D341Med (cell line): Measurements from ENCODE around the gene SKOR1.

Experiments
- DNase-seq: peaks from one replicate; pipeline ENCODE4 v3.0.0; 2012; ENCODE audit warnings: low spot score

SKOR1 gene

DNA sequence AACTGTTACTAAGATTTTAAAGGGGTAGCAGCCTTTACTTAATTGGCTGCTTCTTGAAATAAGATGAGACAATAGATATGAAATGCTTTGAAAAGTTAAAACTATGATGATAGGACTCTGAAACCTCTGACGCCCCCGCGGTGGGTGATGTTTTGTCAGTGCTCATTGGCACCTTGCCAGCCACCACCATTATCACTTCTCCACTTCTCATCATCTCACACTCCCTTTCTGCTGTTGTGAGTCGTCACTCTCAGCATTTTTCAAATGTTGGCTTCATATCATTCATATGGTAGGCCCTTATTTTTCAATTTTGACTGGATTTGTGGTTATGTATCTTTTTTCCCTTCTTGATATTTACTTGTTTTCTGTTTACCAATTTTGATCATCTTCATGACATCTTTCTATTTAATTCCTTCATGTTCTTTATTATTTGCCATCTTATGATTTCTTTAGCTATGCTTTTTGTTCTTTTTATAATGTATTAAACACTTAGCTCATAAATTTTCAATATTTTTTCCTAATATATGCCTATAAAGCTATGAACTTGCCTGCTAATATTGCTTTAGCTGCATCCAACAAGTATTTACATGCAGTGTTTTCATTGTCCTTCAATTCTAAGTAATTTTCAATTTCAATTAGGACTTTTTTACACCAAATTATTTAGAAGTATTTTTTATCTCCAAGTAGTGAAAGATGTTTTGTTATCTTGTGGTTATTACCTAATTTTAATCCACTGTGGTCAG is 30.3 kb upstream of the SKOR1 start:
- DNase-seq, result no peak

- no peak for DNase-seq
Observed at GRCh38 chr15:67796196-67797127, 28.8 kb upstream of the SKOR1 start.

DNA sequence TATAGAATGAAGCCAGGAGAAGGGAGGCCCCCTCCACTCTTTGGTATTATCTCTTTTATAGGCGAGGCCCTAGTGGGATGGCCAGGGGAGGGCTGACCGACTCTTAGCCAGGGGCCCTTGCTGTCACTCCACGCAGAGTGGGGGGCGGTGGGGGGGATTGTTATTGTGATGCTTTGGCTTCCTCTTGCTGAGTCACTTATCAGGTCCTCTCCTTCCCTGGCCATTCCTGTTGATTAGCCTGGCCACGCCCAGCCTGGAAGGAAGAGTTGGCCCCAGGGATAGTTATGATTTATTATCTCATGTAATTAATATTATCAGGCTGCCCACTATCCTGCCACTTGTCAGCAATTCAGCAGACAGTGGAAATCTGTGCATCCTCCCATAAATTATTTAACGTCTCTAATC is 25.5 kb upstream of the SKOR1 start:
- DNase-seq, result no peak

DNA sequence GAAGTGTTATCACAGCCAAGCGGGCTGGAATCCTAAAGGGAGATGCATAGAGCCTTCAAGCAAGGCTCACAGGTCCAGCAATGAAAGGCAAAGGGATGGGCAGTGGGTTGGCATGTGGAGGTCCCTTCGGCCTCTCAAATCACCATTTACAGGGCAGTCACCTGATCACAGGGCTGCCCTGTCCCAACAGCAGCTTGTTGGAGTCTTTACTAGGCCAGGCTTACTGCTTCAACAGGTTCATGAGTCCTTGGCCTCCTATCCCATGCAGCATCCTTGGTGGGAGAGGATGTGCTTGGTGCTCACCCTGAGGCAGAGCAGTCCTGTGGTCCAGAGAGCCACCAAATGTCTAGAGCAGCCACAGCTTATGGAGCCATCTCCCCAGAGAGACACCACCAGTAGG is 24.2 kb upstream of the SKOR1 start:
- no peak for DNase-seq

DNA sequence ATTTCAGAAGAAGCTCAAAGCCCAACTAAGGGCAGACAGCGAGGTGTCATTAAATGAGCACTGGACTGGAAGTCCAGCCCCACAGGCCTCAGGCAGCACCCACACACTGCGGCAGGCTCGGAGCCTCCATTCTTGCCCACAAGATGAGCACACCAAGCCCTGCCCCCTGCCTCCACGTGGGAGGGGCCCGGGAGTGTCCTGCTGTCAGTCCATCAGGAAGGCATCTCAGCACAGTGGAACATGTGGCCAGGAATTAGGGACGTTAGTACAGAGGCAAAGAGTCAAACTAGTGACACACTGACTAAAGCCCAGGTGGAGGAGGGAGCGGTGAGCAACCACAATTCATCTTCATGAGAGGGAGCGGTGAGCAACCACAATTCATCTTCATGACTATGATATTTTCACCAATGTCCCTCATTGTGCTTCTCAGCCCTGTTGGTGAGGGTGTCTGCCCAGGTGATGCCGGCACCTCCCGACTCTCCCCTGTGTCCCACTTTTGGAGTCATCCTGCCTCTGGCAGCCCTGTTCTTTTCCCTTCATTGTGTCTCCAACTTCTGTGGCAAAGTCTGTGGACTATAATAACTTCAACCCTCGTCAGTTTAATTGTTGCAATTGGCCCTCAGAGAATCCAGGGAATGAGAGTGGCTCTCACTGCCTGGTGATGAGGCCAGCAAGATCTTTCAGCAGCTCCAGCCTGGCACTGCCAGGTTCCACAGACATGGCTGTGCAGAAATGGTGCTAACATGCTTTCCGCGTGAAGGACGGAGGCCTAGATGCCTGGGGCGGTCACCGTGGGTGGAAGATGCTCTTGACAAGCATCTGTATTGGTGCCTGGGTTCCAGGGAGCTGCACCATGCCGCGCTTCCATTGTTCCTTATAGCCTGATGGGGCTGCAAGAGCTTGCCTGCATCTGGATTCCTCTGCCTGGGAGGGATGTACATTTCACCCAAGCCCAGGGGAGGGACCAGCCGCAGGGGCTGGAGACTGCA is 23.1 kb upstream of the SKOR1 start:
- no peak for DNase-seq

DNA sequence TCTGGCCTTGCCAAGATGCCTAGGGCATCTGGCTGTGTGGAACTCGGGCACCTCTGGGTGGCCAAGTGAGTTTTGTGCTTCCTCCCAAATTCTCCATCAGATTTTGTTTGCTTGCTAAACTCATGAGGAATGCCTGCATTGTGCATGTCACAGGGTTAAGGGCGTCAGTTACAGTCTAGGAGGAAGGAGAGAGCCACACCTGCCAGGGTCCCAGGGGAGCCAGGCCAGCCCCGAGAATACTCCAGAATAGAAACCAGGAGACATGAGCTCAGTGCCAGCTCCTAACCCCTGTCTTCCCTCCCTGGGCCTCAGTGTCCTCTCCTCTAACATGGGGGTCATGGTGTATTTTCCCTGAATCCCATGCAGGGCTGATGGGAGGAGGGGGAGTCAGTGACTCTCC is 22.0 kb upstream of the SKOR1 start:
- no peak for DNase-seq

- no peak for DNase-seq
Observed at GRCh38 chr15:67803996-67804843, 21.1 kb upstream of the SKOR1 start.

DNA sequence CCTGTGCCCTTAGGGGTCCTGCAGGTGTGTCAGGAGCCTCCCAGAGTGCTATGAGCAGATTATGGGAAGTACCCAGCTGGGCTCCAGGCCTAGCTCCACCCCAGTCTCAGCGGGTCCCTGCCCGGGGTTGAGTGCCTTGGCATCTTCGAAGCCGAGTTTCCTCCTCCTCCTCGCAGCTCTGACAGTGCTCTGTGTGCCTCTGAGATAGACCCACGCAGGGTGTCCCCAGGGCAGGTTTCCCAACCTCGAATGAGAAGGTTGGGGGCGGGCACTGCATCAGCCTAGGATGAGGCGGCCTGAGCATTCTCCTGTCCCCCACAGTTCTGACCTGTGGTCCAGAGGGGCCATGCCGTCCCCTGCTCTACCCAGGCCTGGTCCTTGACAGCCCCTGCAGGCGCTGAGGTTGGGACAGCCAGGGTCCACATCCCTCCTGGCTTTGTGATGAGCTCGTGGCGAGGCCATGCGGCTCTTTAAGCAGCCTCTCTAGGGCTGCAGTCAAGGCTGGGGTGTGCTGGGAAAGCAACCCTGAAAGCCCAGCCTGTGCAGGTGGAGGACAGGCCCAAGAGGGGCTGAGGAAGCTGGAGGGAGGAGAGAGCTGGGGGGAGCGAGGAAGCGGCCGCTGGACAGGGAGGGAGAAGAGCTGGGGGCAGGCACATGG is 20.2 kb upstream of the SKOR1 start:
- DNase-seq, result no peak

DNA sequence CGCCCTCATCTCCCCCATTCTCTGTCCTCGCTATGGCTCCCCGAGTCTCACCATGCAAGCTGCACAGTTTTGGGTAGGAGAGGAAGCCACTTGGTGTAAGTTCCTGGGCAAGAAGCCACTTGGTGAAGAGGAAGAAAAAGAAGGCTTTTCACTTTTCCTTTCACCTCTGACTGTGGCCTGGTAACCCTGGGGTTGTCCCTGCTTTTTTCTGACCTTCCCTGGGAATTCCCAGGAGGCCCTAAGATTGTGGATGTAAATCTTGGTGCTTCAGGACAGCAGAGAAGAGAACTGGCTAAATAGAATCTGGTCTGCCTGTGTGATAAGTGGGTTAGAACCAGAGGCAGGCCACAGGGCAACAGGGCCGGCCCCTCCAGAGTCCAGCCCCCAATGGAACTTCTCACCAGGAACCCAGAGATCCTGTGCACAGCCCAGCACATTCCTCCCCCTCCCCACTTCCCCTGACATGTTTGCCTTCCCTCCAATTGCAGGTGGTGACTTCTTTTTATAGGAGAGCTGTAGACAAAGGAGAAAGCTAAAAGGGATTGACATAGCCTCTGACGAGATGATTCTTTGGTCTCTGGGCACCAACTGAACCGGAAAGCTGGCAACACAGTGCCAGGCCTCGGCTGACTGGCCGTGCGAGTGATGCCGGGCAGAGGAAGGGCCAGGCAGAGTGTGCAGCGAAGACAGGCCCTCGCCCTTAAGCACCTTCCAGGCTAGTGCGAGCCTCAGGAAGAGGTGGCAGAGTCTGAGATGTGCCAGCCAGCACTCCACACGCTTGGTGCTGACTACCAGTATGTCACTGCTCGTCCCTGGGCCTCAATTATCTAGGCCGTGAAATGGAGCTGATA is 19.4 kb upstream of the SKOR1 start:
- DNase-seq, result no peak

DNA sequence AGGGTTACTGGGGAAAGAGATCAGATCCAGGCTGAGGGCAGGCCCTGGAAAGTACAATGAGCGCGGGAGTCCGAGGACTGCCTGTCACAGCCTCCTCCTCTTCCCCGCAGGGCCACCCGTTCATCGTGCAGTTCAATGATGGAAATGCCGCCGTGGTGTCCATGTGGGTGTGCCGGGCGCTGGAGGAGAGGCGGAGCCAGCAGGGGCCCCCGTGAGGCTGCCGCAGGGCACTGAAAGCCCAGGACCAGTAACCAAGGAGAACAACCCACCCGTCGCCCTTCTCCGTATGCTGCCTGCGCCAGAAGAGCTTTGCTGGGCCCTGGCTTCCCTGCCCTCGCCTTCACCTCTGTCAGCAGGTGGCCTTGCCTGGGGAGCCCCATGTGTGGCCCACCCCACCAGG is 18.8 kb upstream of the SKOR1 start:
- DNase-seq, result no peak

DNA sequence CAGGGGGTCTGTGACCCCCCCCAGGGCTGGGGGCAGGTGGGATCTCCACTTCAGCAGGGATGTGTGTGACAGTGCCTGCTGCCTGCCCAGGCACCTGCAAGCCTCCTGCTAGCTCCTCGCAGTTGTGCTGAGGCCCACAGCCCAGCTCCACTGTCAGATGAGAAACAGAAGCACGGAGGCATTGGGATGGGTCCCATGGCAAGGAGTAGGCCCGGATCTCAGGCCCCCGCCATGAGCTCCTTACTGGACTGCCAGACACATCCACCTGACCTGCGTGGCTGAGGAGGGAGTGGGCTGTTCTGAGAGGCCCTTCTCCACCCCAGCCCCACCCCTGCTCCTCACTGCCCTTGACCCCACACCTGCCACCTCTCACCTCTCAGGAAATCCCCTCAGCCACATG is 18.2 kb upstream of the SKOR1 start:
- DNase-seq, result no peak

- no peak for DNase-seq
Observed at GRCh38 chr15:67807836-67808235, 17.5 kb upstream of the SKOR1 start.

DNA sequence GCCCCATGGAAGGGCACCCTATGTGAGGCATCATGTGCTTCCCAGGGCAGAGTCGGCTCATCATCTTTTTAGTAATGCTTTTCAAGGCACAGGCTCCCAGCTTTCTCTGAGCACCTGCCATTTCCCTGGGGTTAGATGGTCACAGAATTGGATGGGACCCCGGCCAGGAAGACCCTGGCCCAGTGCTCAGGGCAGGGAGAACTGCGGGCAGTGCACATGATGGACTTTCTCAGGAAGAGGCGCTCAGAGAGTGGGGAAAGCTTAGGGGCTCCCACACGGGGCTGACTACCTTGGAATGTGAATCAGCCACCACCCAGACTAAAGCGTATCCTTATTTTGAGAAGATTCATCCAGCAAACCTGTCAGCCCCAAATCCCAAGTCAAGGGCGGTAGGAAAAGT is 16.5 kb upstream of the SKOR1 start:
- DNase-seq, result no peak

DNA sequence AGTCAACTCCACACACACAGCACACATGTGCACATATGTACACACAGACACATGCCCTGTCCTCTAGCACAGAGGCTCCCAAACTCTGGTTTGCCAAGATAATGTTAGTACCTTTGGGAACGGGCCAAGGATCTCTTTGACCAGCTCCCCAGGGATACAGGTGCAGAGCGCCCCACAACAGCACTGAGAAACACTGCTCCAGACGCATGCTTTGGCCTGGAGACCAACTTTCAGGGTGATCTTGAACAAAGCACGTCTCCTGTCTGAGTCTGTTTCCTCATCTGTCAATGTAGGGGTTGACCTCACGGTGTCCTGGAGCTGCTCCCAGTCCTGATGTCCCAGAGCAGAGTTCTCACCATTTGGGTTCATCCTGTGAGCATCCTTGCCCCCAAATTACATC is 15.9 kb upstream of the SKOR1 start:
- DNase-seq, result no peak

DNA sequence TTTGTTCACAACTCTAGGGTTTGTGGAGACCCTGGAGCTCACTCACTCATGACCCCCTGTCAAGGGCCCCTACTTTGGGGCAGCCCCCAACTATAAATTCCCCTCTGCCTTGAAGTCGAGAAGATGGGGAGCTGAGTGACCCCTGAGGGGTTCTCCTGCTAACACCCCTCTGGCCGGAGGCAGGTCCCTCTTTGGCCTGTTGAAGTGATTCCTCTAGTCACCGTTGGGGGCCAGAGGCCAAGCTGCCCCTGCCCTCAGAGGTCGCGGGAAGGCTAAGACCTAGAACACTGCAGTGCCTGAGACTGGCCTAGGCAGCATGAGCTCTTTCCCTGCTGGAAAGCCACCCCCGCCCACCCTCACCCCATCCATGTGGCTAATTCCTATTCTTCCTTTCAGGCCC is 15.4 kb upstream of the SKOR1 start:
- DNase-seq, result no peak

- DNase-seq, result no peak
Observed at GRCh38 chr15:67812241-67812644, 13.1 kb upstream of the SKOR1 start.

DNA sequence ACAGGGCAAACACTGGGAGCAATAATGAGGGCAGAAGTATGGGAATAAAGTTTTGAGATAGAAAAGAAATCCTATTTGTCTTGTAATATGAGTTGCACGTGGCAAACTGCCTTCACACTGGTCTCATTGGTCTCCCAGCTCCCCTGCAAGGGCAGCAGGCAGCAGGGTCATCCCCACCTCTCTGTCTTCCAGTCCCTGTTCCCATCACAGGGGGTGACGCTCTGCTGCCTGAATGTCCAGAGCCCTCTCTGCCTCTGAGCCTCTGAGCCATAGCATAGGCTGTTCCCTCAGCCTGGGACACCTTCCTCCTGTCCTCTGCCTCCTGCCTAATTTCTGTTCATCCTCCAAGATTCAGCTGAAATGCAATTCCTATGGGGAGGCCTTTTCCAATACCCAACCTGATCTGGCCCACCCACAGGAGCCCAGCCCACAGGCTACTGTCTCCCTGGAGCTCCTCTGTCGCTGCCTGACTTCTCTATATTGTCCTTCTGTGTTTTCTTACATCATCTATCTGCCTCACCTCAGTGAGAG is 12.1 kb upstream of the SKOR1 start:
- no peak for DNase-seq

- no peak for DNase-seq
Observed at GRCh38 chr15:67815036-67815592, 10.2 kb upstream of the SKOR1 start.

DNA sequence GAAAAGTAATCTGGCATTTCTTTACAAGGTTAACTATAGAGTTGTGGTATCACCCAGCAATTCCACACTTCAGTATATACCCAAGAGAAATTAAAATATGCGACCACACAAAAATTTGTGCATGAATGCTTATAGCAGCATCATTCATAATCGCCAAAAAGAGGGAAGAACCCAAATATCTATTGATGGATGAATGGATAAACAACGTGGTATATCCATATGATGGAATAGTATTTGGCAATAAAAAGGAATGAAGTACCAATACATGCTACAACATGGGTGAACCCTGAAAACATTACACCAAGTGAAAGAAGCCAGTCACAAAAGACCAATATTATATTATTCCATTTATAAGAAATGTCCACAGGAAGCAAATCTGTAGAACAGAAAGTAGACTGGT is 8.6 kb upstream of the SKOR1 start:
- DNase-seq, result no peak
